Aorta (tissue), 4 donors: ENCODE measurements around the gene RPS15. TPM values are rescaled to one million over a fixed set of nuclear protein-coding genes. Genes with fewer than 3 reads are reported as not detected.

ENCODE experiments used
- polyA plus RNA-seq, 2 donors: library from polyadenylated mRNA; stranded (reverse); fragments of 200-250 nt; gene quantifications; one replicate each; pipeline ENCODE4 v1.2.3, GENCODE V29; 2013
- total RNA-seq, 2 donors: library from RNA; stranded (reverse); fragmentation: NEBNext Ultra II Directional; extraction: Animal tissue kit (Norgen Biotek cat#: 25700); gene quantifications; one replicate each; pipeline ENCODE4 v1.2.1, GENCODE V29; 2021
- donor health status: healthy with polysubstance abuse.
- donor health status: Bipolar disorder and iron deficiency.
- donor health status: DM: no; HTN: no; CAD: no.
- donor health status: DM: yes; HTN: yes; CAD: no.

RPS15 gene
- total and polyA plus RNA-seq, 4 donors = 707 to 2,878 (median 1,767) TPM

Other genes starting within 250 kb of the RPS15 start
- 10 to 100 TPM; 39.4 to 59.5 TPM for gene STK11, start 232.6 kb upstream of the RPS15 start, total RNA-seq
- 10 to 100 TPM; 30.1 to 58.9 TPM for gene STK11, start 232.6 kb upstream of the RPS15 start, polyA plus RNA-seq
- gene CBARP, start 200.4 kb upstream of the RPS15 start, total RNA-seq = 1 to 10 TPM; 3.0 to 3.7 TPM
- 1 to 10 TPM in 1 of 2 donors, under 1 TPM in 1; 0.88 to 1.1 TPM for gene CBARP, start 200.4 kb upstream of the RPS15 start, polyA plus RNA-seq
- 100 to 1,000 TPM in 1 of 2 donors, 10 to 100 TPM in 1; 92.8 to 102 TPM for gene ATP5F1D, start 196.6 kb upstream of the RPS15 start, total RNA-seq
- 100 to 1,000 TPM; 131 to 164 TPM for gene ATP5F1D, start 196.6 kb upstream of the RPS15 start, polyA plus RNA-seq
- gene MIDN, start 189.8 kb upstream of the RPS15 start, total RNA-seq = 100 to 1,000 TPM; 112 to 121 TPM
- 10 to 100 TPM; 11.8 to 27.4 TPM for gene MIDN, start 189.8 kb upstream of the RPS15 start, polyA plus RNA-seq
- 100 to 1,000 TPM; 391 to 397 TPM for gene CIRBP, start 169.1 kb upstream of the RPS15 start, total RNA-seq
- gene CIRBP, start 169.1 kb upstream of the RPS15 start, polyA plus RNA-seq = 1,000 to 10,000 TPM in 1 of 2 donors, 100 to 1,000 TPM in 1; 252 to 1,634 TPM
- gene FAM174C, start 162.9 kb upstream of the RPS15 start, total RNA-seq = 10 to 100 TPM; 21.9 to 23.3 TPM
- gene FAM174C, start 162.9 kb upstream of the RPS15 start, polyA plus RNA-seq = 10 to 100 TPM; 43.8 to 68.8 TPM
- not detected for gene EFNA2, start 152.5 kb upstream of the RPS15 start, total RNA-seq
- 1 to 10 TPM in 1 of 2 donors, not detected in 1; 2.8 TPM for gene EFNA2, start 152.5 kb upstream of the RPS15 start, polyA plus RNA-seq
- gene NDUFS7, start 54.5 kb upstream of the RPS15 start, total RNA-seq = 10 to 100 TPM; 47.7 to 47.8 TPM
- 100 to 1,000 TPM in 1 of 2 donors, 10 to 100 TPM in 1; 72.6 to 105 TPM for gene NDUFS7, start 54.5 kb upstream of the RPS15 start, polyA plus RNA-seq
- 10 to 100 TPM in 1 of 2 donors, 1 to 10 TPM in 1; 7.9 to 16.1 TPM for gene GAMT, start 36.9 kb upstream of the RPS15 start, total RNA-seq
- gene GAMT, start 36.9 kb upstream of the RPS15 start, polyA plus RNA-seq = 10 to 100 TPM; 21.2 to 40.2 TPM
- 10 to 100 TPM; 75.2 to 77.9 TPM for gene DAZAP1, start 30.8 kb upstream of the RPS15 start, total RNA-seq
- 10 to 100 TPM; 44.8 to 79.0 TPM for gene DAZAP1, start 30.8 kb upstream of the RPS15 start, polyA plus RNA-seq
- under 1 TPM; 0.26 to 0.42 TPM for gene APC2, start 11.7 kb downstream of the RPS15 start, total RNA-seq
- under 1 TPM in 1 of 2 donors, not detected in 1; 0.03 TPM for gene APC2, start 11.7 kb downstream of the RPS15 start, polyA plus RNA-seq
- 10 to 100 TPM; 19.7 to 26.0 TPM for gene C19orf25, start 40.8 kb downstream of the RPS15 start, total RNA-seq
- 10 to 100 TPM; 19.0 to 33.5 TPM for gene C19orf25, start 40.8 kb downstream of the RPS15 start, polyA plus RNA-seq
- 1 to 10 TPM in 1 of 2 donors, not detected in 1; 3.1 TPM for gene PCSK4, start 52.0 kb downstream of the RPS15 start, total RNA-seq
- 1 to 10 TPM in 1 of 2 donors, under 1 TPM in 1; 0.75 to 6.0 TPM for gene PCSK4, start 52.0 kb downstream of the RPS15 start, polyA plus RNA-seq
- gene REEP6, start 52.8 kb downstream of the RPS15 start, total RNA-seq = 1 to 10 TPM in 1 of 2 donors, under 1 TPM in 1; 0.71 to 1.6 TPM
- 10 to 100 TPM in 1 of 2 donors, 1 to 10 TPM in 1; 2.2 to 16.5 TPM for gene REEP6, start 52.8 kb downstream of the RPS15 start, polyA plus RNA-seq
- 10 to 100 TPM in 1 of 2 donors, 1 to 10 TPM in 1; 6.2 to 18.2 TPM for gene ADAMTSL5, start 74.6 kb downstream of the RPS15 start, total RNA-seq
- gene ADAMTSL5, start 74.6 kb downstream of the RPS15 start, polyA plus RNA-seq = 1 to 10 TPM; 3.1 to 6.1 TPM
- not detected for gene PLK5, start 85.7 kb downstream of the RPS15 start, total RNA-seq
- under 1 TPM in 1 of 2 donors, not detected in 1; 0.15 TPM for gene PLK5, start 85.7 kb downstream of the RPS15 start, polyA plus RNA-seq
- gene MEX3D, start 129.9 kb downstream of the RPS15 start, total RNA-seq = 10 to 100 TPM; 16.1 to 20.5 TPM
- gene MEX3D, start 129.9 kb downstream of the RPS15 start, polyA plus RNA-seq = 1 to 10 TPM; 3.6 to 6.3 TPM
- gene MBD3, start 154.5 kb downstream of the RPS15 start, total RNA-seq = 10 to 100 TPM; 60.9 to 63.2 TPM
- gene MBD3, start 154.5 kb downstream of the RPS15 start, polyA plus RNA-seq = 100 to 1,000 TPM in 1 of 2 donors, 10 to 100 TPM in 1; 37.6 to 106 TPM
- gene UQCR11, start 167.1 kb downstream of the RPS15 start, total RNA-seq = 100 to 1,000 TPM; 153 to 155 TPM
- 100 to 1,000 TPM; 127 to 251 TPM for gene UQCR11, start 167.1 kb downstream of the RPS15 start, polyA plus RNA-seq
- gene TCF3, start 214.2 kb downstream of the RPS15 start, total RNA-seq = 10 to 100 TPM; 32.0 to 50.4 TPM
- gene TCF3, start 214.2 kb downstream of the RPS15 start, polyA plus RNA-seq = 10 to 100 TPM; 23.7 to 36.2 TPM